ENCODE data around the gene USP54. TPM values are rescaled to one million over a fixed set of nuclear protein-coding genes. Genes with fewer than 3 reads are reported as not detected.

The USP54 gene
- total RNA-seq, 1 donor, result 11.8 TPM

- DNase-seq (ENCODE audit: low read depth in 2 of 3, low spot score in 2 of 3), result no peak
Measured at GRCh38 chr10:73534857-73535256, 56.3 kb downstream of the USP54 start.

GRCh38 chr10:73529089-73529832, 61.9 kb downstream of the USP54 start:
- peak; percentile 22 to 92 (median 72) for DNase-seq (ENCODE audit: low read depth in 2 of 3, low spot score in 2 of 3)

DNA sequence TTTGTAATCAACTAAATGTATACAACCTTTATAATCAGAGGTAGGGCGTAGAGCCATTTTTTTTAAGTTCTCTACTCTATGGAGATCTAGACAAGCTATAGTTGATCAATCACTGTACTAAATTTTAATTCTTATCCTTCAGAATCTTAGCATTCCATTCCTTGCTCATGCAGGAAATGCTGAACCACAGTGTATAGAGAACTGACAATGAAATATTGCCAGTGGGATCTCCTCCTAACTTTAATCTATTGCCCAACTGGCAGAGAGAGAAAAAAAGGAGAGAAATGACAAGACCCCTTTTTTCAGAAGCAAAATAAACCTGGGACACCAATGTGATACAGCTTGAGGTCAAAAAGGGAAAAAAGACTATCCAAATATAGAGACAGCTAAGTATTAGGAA, 68.9 kb downstream of the USP54 start:
- no peak for DNase-seq (ENCODE audit: low read depth in 2 of 3, low spot score in 2 of 3)

GRCh38 chr10:73519336-73519735, 71.8 kb downstream of the USP54 start:
- no peak for DNase-seq (ENCODE audit: low read depth in 2 of 3, low spot score in 2 of 3)

DNA sequence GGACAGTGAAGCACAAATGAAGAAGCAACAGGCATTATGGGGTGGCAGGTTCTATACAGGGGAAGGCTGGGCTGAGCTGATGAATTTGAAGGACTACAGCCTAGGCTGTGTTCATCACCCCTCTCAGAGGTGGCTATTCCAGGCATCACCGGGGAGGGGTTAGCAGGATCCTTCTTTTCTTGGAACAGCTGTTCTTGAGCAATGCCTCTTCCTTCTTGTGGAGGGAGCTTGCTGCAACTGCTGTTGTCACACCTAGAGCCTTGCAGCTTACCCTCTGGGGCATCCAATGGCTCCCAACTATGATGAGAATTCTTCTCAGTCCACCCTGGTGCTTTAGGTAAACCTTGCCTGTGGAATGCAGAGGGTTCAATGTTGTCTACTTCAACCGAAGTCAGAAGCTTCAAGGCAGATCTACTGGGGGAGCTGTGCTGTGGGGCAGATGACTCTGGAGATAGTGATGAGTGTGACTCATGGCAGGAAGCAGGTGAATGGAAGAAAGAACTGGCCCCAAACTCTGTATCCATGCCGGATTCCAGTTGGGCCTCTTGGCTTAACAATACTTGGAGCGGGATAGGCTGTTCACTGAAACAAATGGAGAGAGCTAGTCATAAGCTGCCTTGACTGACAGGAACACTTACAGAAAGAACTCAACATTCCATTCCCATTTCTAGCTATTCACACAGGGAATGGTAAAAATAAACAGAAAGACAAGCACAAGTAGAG, 73.8 kb downstream of the USP54 start:
- DNase-seq (ENCODE audit: low read depth in 2 of 3, low spot score in 2 of 3), result no peak

DNA sequence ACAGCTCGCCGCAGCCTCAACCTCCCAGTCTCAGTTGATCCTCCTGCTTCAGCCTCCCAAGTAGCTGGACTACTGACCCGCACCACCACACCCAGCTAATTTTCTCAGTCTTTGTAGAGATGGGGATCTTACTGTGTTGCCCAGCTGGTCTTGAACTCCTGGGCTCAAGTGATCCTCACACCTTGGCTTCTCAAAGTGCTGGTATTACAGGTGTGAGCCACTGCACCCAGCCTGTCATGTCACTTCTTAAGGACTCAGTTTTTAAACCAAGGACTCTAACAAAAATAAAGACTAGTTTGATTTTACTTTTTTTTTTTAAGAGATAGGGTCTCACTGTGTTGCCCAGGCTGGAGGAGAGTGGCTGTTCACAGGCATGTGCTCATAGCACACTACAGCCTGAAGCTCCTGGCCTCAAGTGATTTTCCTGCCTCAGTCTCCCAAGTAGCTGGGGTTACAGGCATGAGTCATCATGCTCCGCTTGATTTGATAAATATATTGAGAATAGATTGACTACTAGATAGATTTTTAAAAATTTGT, 78.9 kb downstream of the USP54 start:
- DNase-seq (ENCODE audit: low read depth in 2 of 3, low spot score in 2 of 3), result no peak

DNA sequence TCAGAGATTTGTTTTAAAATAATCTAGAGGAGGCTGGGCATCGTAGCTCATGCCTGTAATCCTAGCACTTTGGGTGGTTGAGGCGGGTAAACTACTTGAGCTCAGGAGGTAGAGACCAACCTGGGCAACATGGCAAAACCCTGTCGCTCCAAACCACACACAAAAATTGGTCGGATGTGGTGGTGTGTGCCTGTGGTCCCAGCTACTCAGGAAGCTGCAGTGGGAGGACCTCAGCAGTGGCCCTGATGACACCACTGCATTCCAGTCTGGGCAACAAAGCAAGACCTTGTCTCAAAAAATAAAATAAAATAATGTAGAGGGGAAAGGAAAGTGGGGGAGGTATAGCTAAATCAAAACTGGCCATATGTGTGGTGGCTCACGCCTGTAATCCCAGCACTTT, 81.4 kb downstream of the USP54 start:
- DNase-seq (ENCODE audit: low read depth in 2 of 3, low spot score in 2 of 3), result no peak

- no peak for DNase-seq (ENCODE audit: low read depth in 2 of 3, low spot score in 2 of 3)
Measured at GRCh38 chr10:73506491-73506890, 84.7 kb downstream of the USP54 start.

GRCh38 chr10:73506074-73506473, 85.1 kb downstream of the USP54 start:
- no peak for DNase-seq (ENCODE audit: low read depth in 2 of 3, low spot score in 2 of 3)

DNA sequence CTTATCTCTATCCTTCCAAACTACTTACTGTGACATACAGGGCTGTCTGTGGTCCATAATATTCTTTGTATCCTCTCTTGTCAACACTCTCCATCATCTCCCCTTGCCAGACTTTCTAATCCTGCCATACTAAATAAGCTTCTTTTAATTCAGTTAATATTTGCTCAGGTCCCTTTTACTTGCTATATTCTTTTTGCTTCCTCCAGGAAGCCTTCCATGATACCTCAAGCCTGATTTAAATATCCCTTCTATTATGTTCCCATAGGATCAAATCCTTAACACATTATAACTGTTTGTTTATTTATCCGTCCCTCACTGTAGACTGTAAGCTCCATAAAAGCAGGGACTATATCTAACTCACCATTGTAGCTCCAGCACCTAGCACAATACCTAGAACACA, 88.1 kb downstream of the USP54 start:
- DNase-seq (ENCODE audit: low read depth in 2 of 3, low spot score in 2 of 3), result no peak

GRCh38 chr10:73501651-73502050, 89.5 kb downstream of the USP54 start:
- DNase-seq (ENCODE audit: low read depth in 2 of 3, low spot score in 2 of 3), result peak in 2 of 3 donors; percentile 10 to 44

- no peak for DNase-seq (ENCODE audit: low read depth in 2 of 3, low spot score in 2 of 3)
Measured at GRCh38 chr10:73497623-73498022, 93.5 kb downstream of the USP54 start.

DNA sequence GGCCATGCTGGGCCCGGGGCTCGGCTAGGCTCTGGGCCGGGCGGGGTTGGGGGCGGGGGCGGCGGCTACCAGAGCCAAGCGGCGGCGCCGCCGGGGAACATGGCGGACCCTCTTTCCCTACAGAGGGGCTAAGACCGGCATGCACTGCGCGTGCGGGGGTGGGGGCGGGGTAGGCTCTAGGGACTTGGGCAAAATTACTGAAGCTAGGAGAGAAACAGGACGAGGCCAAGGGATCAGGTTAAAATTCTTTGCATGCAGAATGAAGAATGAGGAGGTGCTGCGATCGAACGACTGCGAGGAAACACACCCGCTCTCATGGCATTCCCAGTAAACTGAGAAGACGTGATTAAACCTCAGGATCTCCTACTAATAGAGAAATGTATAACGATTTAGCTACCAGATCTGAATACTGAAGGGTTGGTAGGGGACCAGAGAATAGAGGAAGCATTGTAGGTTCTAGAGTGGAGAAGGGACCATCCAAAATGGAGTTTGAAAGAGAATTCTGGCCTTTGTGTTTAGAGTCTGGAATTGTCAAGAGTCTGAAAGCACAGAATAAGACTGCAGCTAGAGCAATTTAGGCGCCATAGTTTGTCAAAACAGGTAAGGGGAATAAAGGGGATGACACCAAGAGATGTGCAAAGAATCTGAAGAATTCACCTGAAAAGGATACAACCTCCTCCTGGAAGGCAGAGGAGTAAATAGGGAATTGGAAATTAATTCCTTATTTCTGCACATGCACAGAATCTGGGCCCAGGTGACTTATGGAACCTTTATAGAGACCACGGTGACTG, 95.1 kb downstream of the USP54 start, which contains the start of gene PPP3CB:
PPP3CB (minus strand) TSS at position 141 of the 791 bp plus-strand sequence; CDS start at position 6, 135 bp downstream.
- peak; percentile 86 to 98 (median 97) for DNase-seq (ENCODE audit: low read depth in 2 of 3, low spot score in 2 of 3)

GRCh38 chr10:73495226-73495883, 95.8 kb downstream of the USP54 start:
- DNase-seq (ENCODE audit: low read depth in 2 of 3, low spot score in 2 of 3), result peak; percentile 72 to 90 (median 90)

- no peak for DNase-seq (ENCODE audit: low read depth in 2 of 3, low spot score in 2 of 3)
Measured at GRCh38 chr10:73494877-73495225, 96.3 kb downstream of the USP54 start.

DNA sequence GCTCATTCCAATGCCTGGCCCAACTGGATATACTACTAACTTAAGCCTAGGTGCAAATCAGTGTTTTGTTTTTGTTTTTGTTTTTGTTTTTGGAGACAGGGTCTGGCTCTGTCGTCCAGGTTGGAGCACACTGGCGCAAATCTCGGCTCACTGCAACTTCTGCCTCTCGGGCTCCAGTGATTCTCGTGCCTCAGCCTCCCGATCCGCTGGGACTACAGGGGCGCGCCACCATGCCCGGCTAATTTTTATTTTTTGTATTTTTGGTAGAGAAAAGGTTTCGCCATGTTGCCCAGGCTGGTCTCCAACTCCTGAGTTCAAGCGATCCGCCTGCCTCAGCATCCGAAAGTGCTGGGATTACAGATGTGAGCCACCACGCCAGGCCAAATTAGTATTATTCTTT, 96.9 kb downstream of the USP54 start:
- DNase-seq (ENCODE audit: low read depth in 2 of 3, low spot score in 2 of 3), result no peak

DNA sequence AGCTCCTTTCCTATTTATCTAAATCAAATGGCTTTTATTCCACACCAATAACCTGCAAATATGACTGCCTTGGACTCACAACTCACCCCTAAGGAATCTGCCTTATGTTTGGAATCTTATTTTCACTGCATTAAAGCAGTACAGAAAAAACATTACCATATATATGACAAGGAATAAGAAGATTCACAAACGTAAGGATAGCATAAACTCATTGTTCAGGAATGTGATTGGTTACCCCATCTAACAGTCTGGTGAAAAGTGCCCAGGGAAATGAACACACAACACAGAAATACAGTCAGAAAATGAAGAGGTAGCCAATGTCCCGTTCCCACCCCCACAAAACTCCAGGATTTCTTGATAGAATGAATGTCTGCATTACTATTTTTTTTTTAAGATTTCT, 97.4 kb downstream of the USP54 start:
- DNase-seq (ENCODE audit: low read depth in 2 of 3, low spot score in 2 of 3), result no peak

DNA sequence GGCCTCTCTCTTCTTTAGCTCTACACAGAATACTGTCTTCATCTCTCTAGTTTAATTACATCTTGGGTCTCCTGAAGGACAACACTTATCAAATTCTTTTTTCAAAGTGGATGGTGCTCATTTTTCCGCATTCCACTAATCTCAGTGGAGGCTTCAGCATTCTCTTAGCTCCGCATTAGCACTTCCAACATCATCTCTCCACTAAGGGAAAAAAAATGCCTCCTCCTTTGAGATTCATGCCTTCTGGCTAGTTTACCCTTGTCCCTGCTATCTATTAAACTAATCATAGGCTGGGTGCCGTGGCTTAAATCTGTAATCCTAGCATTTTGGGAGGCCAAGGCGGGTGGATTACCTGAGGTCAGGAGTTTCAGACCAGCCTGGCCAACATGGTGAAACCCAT, 104.5 kb downstream of the USP54 start:
- DNase-seq (ENCODE audit: low read depth in 2 of 3, low spot score in 2 of 3), result no peak

GRCh38 chr10:73485320-73485719, 105.8 kb downstream of the USP54 start:
- DNase-seq (ENCODE audit: low read depth in 2 of 3, low spot score in 2 of 3), result no peak

GRCh38 chr10:73480158-73480557, 111.0 kb downstream of the USP54 start:
- no peak for DNase-seq (ENCODE audit: low read depth in 2 of 3, low spot score in 2 of 3)

DNA sequence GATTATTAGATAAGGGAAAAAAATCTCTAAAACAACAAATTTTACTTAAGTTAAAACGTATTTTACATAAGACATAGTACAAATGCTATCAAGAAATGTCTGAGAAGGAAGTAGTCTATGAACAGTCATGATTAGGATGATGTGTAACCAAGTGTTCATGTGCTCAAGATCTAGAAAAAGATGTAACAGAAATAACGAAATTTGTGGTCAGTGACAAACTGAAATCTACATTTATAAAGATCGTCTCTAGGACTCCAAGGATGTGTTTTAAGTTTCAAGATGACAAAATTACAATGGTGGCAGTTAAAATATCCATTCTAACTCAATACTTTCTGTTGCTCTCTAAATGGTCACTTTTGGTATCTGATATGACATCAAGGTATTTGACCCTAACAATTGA, 112.5 kb downstream of the USP54 start:
- no peak for DNase-seq (ENCODE audit: low read depth in 2 of 3, low spot score in 2 of 3)
